ENCODE data around the gene NFU1. TPM values are rescaled to one million over a fixed set of nuclear protein-coding genes. Genes with fewer than 3 reads are reported as not detected.

The NFU1 gene
- total RNA-seq, 3 donors from 2014 or later, result 46.1 to 69.9 (median 49.8) TPM

- H3K27ac ChIP-seq, result no peak overlapping the region
- H3K27me3 ChIP-seq, result no peaks in the 10 kb centered on the region
- TF ChIP-seq CTCF (IDR thresholded peaks at IDR 0.05) (no peak), POLR2AphosphoS5 (IDR thresholded peaks at IDR 0.05) (no peak), POLR2A (IDR thresholded peaks at IDR 0.05) (no peak)
- H3K36me3 ChIP-seq, result no peaks in the 10 kb centered on the region
- no peaks in the 10 kb centered on the region for H3K4me1 ChIP-seq
- H3K9me3 ChIP-seq, result no peaks in the 10 kb centered on the region
- H3K4me3 ChIP-seq, result no peak overlapping the region
- DNase-seq (ENCODE audit: low spot score in 2 of 2), result no peak
- intact Hi-C loops (cut with DNase I; ENCODE audit: low total_unique reads), result loop anchor here (5.0 kb wide), 1 partner anchor 438 kb away; no protein-coding TSS in a partner anchor
Measured at GRCh38 chr2:69459936-69460335, 22.7 kb upstream of the NFU1 start.

GRCh38 chr2:69456950-69457445, 19.8 kb upstream of the NFU1 start:
- no peaks in the 10 kb centered on the region for H3K4me1 ChIP-seq
- TF ChIP-seq POLR2A (IDR thresholded peaks at IDR 0.05), result no peak
- TF ChIP-seq CTCF (IDR thresholded peaks at IDR 0.05), result no peak
- no peak for TF ChIP-seq POLR2AphosphoS5 (IDR thresholded peaks at IDR 0.05)
- H3K27ac ChIP-seq, result no peak overlapping the region
- no peaks in the 10 kb centered on the region for H3K27me3 ChIP-seq
- no peaks in the 10 kb centered on the region for H3K9me3 ChIP-seq
- H3K4me3 ChIP-seq, result no peak overlapping the region
- H3K36me3 ChIP-seq, result no peaks in the 10 kb centered on the region
- intact Hi-C loops (cut with DNase I; ENCODE audit: low total_unique reads), result no loop called here
- DNase-seq (ENCODE audit: low spot score in 2 of 2), result no peak

- Histone ChIP-seq H3K36me3 (no peaks in the 10 kb centered on the region), H3K4me3 (no peak overlapping the region), H3K27ac (no peak overlapping the region), H3K4me1 (no peaks in the 10 kb centered on the region), H3K27me3 (no peaks in the 10 kb centered on the region), H3K9me3 (no peaks in the 10 kb centered on the region)
- DNase-seq (ENCODE audit: low spot score in 2 of 2), result no peak
- TF ChIP-seq CTCF (IDR thresholded peaks at IDR 0.05) (no peak), POLR2A (IDR thresholded peaks at IDR 0.05) (no peak)
- intact Hi-C loops (cut with DNase I; ENCODE audit: low total_unique reads), result no loop called here
Measured at GRCh38 chr2:69456154-69456553, 18.9 kb upstream of the NFU1 start.

GRCh38 chr2:69454976-69455375, 17.7 kb upstream of the NFU1 start:
- intact Hi-C loops (cut with DNase I; ENCODE audit: low total_unique reads), result no loop called here

More at GRCh38 chr2:69454976-69455375, 17.7 kb upstream of the NFU1 start:
- Histone ChIP-seq H3K4me1 (no peaks in the 10 kb centered on the region), H3K27me3 (no peaks in the 10 kb centered on the region), H3K27ac (no peak overlapping the region), H3K4me3 (no peak overlapping the region), H3K9me3 (no peaks in the 10 kb centered on the region), H3K36me3 (no peaks in the 10 kb centered on the region)
- TF ChIP-seq POLR2A (IDR thresholded peaks at IDR 0.05), result no peak
- TF ChIP-seq POLR2AphosphoS5 (IDR thresholded peaks at IDR 0.05), result no peak
- no peak for TF ChIP-seq CTCF (IDR thresholded peaks at IDR 0.05)
- no peak for DNase-seq (ENCODE audit: low spot score in 2 of 2)
